C4-2B (cell line): Measurements from ENCODE around the gene EMP1.

Experiments used
- H3K27ac ChIP-seq: fragments of 450-650 bp; 2 replicates; pipeline ENCODE4 v1.5.1; 2017
- ZFX ChIP-seq: fragments of 450-650 bp; IDR thresholded peaks from 2 replicates; pipeline ENCODE4 v1.6.1; 2017
- TF ChIP-seq, protein P1 (sequence below): fragments of 450-650 bp; conservative IDR thresholded peaks from 2 replicates; pipeline ENCODE4 v1.5.1; 2017; ENCODE audit warnings: mild to moderate bottlenecking

The EMP1 gene

GRCh38 chr12:13165617-13166041 lies 30.9 kb upstream of the EMP1 start:
- no peak overlapping the region for H3K27ac ChIP-seq

DNA sequence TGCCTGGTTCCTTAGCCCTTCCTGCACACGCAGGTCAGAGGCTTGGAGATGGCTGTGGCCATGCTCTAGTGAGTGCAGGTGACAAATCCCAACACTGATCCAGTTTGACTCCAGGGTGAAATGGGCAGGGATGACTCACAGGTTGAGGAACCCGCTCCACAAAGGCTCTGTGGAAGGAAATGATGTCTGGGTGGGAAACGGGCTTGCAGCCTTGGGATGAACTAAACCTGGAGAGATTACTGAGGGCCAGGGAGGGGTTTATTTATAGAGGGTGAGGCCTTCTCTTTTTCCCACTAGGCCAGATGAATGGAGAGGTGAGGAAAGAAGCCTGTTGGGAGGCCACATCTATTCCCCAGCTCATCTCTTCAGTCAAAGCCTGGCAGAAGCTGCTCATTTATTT lies 29.3 kb upstream of the EMP1 start:
- no peak for TF ChIP-seq ZFX
- TF ChIP-seq, protein P1, sequence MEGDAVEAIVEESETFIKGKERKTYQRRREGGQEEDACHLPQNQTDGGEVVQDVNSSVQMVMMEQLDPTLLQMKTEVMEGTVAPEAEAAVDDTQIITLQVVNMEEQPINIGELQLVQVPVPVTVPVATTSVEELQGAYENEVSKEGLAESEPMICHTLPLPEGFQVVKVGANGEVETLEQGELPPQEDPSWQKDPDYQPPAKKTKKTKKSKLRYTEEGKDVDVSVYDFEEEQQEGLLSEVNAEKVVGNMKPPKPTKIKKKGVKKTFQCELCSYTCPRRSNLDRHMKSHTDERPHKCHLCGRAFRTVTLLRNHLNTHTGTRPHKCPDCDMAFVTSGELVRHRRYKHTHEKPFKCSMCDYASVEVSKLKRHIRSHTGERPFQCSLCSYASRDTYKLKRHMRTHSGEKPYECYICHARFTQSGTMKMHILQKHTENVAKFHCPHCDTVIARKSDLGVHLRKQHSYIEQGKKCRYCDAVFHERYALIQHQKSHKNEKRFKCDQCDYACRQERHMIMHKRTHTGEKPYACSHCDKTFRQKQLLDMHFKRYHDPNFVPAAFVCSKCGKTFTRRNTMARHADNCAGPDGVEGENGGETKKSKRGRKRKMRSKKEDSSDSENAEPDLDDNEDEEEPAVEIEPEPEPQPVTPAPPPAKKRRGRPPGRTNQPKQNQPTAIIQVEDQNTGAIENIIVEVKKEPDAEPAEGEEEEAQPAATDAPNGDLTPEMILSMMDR, result no peak
- no peak overlapping the region for H3K27ac ChIP-seq

More at GRCh38 chr12:13165617-13166041, 30.9 kb upstream of the EMP1 start:
- TF ChIP-seq ZFX, result no peak
- TF ChIP-seq, protein P1, result no peak

DNA sequence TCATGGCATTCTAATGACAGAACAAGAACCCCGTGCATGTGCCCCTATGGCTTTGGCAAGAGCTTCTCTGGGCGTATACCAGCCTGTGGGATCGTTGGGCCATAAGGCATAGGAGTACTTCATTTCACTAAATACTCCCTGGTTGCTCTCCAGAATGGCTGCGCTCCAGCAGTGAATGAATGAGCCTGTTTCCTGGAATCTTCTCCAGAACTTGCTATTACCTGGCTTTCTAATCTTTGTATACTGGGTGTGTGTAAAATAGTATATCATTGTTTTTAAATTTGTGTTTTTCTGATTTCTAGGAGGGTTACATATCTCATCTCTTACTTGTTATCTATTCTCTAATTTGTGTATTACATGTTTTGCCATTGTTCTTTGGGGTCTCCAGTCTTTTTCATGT lies 28.6 kb upstream of the EMP1 start:
- H3K27ac ChIP-seq, result no peak overlapping the region
- TF ChIP-seq, protein P1, result no peak
- TF ChIP-seq ZFX, result no peak

DNA sequence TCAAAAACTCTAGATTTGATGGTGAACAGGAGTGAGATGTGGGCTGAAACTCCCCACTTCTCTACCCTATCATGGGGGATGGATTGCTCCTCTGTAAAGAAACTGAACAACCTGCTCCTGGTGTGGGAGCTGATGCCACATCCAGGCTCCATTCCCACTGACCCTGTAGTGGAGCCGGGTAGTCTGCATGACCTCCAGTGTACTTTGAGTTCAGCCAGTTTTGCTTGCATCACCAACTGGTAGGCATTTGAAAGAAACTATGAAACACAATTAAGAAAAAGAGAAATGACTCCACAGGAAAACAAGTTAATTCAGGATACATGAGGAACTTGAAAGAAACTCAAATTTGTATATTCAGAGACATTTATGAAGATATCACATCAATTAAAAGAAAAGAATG lies 27.3 kb upstream of the EMP1 start:
- no peak for TF ChIP-seq ZFX
- TF ChIP-seq, protein P1, result no peak
- no peak overlapping the region for H3K27ac ChIP-seq

GRCh38 chr12:13170892-13171490 lies 25.5 kb upstream of the EMP1 start:
- TF ChIP-seq, protein P1, result no peak
- no peak for TF ChIP-seq ZFX

GRCh38 chr12:13171921-13172859 lies 24.3 kb upstream of the EMP1 start:
- TF ChIP-seq, protein P1, result no peak
- TF ChIP-seq ZFX, result no peak
- H3K27ac ChIP-seq, result no peak overlapping the region

More at GRCh38 chr12:13170892-13171490, 25.5 kb upstream of the EMP1 start:
- no peak overlapping the region for H3K27ac ChIP-seq
